ENCODE measurements around the gene TPPP3.

DNA sequence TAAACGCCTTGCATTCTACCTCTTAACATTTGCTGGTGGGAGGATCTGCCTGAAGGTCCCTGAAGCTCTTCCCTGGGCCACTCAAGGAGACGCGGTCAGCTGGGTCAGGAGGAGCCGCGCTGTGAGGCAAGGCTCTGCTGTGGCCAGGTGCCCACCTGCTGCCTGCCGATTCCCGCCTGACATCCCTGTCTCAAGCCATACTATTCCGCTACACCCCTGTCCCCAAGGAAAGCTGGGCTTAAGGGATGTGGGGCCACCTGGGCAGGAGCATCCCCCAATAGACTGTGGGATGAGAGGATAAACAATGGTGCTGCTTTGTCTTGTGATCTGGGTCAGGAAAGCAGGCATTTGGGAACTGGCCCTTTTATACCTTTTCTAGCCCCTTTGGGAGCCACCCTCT is 5.1 kb downstream of the TPPP3 start:
- TF ChIP-seq, protein P1, sequence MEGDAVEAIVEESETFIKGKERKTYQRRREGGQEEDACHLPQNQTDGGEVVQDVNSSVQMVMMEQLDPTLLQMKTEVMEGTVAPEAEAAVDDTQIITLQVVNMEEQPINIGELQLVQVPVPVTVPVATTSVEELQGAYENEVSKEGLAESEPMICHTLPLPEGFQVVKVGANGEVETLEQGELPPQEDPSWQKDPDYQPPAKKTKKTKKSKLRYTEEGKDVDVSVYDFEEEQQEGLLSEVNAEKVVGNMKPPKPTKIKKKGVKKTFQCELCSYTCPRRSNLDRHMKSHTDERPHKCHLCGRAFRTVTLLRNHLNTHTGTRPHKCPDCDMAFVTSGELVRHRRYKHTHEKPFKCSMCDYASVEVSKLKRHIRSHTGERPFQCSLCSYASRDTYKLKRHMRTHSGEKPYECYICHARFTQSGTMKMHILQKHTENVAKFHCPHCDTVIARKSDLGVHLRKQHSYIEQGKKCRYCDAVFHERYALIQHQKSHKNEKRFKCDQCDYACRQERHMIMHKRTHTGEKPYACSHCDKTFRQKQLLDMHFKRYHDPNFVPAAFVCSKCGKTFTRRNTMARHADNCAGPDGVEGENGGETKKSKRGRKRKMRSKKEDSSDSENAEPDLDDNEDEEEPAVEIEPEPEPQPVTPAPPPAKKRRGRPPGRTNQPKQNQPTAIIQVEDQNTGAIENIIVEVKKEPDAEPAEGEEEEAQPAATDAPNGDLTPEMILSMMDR (IDR thresholded peaks at IDR 0.05), result no peak
- TF ChIP-seq POLR2A (IDR thresholded peaks at IDR 0.05), result no peak
